HG03039 (cell line): ENCODE data around the gene DHX8.
"Not testable (repeated sequence)": the region's sequence is repeated elsewhere in the genome, so short reads cannot be mapped to it uniquely, and the experiment has no call there.

Experiments used
- ATAC-seq: cut with Tn5 transposase; IDR thresholded peaks from one replicate; pipeline ENCODE4 v1.9.1; 2021; ENCODE audit warnings: mild to moderate bottlenecking, moderate library complexity; ENCODE audit not compliant: unreplicated experiment

The DHX8 gene

GRCh38 chr17:43461185-43461584 lies 22.6 kb upstream of the DHX8 start:
- no peak for ATAC-seq

- ATAC-seq = not testable (repeated sequence)
Measured at GRCh38 chr17:43462569-43462968, 21.2 kb upstream of the DHX8 start.

- ATAC-seq = no peak
Measured at GRCh38 chr17:43463241-43463640, 20.5 kb upstream of the DHX8 start.

- ATAC-seq = no peak
Measured at GRCh38 chr17:43464046-43464445, 19.7 kb upstream of the DHX8 start.

GRCh38 chr17:43465049-43465448 lies 18.7 kb upstream of the DHX8 start:
- no peak for ATAC-seq

GRCh38 chr17:43467981-43468581 lies 15.7 kb upstream of the DHX8 start:
- no peak for ATAC-seq

GRCh38 chr17:43468691-43469139 lies 15.1 kb upstream of the DHX8 start:
- no peak for ATAC-seq

GRCh38 chr17:43469145-43469544 lies 14.6 kb upstream of the DHX8 start:
- no peak for ATAC-seq

GRCh38 chr17:43471585-43472160 lies 12.1 kb upstream of the DHX8 start:
- no peak for ATAC-seq

GRCh38 chr17:43475494-43476089 lies 8.2 kb upstream of the DHX8 start:
- ATAC-seq = no peak

GRCh38 chr17:43476306-43476705 lies 7.5 kb upstream of the DHX8 start:
- ATAC-seq = not testable (repeated sequence)

GRCh38 chr17:43477832-43478634 lies 5.7 kb upstream of the DHX8 start:
- ATAC-seq = no peak

GRCh38 chr17:43479948-43480347 lies 3.8 kb upstream of the DHX8 start:
- no peak for ATAC-seq

- ATAC-seq = no peak
Measured at GRCh38 chr17:43482103-43483012, 1.4 kb upstream of the DHX8 start.

GRCh38 chr17:43490621-43491020 lies 6.8 kb downstream of the DHX8 start:
- no peak for ATAC-seq

- not testable (repeated sequence) for ATAC-seq
Measured at GRCh38 chr17:43509440-43509839, 25.7 kb downstream of the DHX8 start.

- not testable (repeated sequence) for ATAC-seq
Measured at GRCh38 chr17:43511199-43511598, 27.4 kb downstream of the DHX8 start.

- no peak for ATAC-seq
Measured at GRCh38 chr17:43515656-43516055, 31.9 kb downstream of the DHX8 start.

GRCh38 chr17:43517161-43517560 lies 33.4 kb downstream of the DHX8 start:
- peak; percentile 7 for ATAC-seq

GRCh38 chr17:43517615-43518386 lies 34.0 kb downstream of the DHX8 start:
- peak; percentile 50 for ATAC-seq
